ENCODE results near the gene KIRREL3. TPM values are rescaled to one million over a fixed set of nuclear protein-coding genes. Genes with fewer than 3 reads are reported as not detected.

The KIRREL3 gene
- total and polyA plus RNA-seq, 9 of the 15 experiments (the other 6 are each of a cell fraction or from before 2014, with no cell fraction given), result 0.04 to 0.10 TPM; not detected in 7

DNA sequence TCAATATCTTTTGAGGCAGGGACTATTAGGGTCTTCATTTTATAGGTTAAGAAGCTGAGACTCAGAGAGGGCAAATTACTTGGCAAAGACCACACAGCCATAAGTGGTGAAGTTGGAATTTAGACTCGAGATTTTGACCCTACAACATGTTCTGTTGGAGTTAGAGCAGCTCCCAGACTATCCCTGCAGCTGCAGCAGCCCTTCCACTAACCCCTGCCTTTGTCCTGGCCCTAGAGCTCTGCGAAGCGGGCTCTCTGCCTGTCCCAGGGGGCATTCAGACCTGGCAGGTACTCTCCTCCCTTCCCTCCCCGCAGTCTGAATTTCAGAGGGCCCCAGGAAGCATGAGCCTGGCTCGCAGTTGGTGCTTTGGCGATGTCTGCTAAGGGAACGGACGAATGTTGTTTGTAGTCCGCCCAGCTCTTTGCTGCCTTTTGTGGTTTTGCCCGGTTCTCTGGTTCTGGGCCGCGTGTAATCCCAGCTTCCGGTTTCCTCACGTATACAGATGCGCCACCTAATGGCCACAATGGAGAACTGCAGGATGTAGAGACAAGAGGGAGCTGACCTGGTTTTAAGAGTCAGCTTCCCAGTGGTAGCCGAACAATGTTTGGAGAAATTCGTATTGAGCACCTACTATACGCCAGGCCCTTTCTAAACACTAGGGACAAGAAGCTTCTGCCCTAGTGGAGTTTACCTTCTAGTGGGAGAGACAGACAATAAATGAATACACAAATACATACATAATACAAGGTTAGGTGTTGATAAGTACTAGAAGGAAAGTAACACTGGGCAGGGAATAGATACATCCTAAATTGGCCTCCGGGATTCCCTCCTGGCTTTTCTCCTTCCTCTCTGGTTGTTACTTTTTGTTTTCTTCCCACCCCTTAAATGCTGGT, 519.9 kb downstream of the KIRREL3 start (continued):
- TF ChIP-seq ZNF561 (CRISPR knock-in tag; conservative IDR thresholded peaks at IDR 0.05), result no peak
- TF ChIP-seq FOXJ3 (CRISPR knock-in tag; IDR thresholded peaks at IDR 0.05), result no peak
- TF ChIP-seq, protein P1, sequence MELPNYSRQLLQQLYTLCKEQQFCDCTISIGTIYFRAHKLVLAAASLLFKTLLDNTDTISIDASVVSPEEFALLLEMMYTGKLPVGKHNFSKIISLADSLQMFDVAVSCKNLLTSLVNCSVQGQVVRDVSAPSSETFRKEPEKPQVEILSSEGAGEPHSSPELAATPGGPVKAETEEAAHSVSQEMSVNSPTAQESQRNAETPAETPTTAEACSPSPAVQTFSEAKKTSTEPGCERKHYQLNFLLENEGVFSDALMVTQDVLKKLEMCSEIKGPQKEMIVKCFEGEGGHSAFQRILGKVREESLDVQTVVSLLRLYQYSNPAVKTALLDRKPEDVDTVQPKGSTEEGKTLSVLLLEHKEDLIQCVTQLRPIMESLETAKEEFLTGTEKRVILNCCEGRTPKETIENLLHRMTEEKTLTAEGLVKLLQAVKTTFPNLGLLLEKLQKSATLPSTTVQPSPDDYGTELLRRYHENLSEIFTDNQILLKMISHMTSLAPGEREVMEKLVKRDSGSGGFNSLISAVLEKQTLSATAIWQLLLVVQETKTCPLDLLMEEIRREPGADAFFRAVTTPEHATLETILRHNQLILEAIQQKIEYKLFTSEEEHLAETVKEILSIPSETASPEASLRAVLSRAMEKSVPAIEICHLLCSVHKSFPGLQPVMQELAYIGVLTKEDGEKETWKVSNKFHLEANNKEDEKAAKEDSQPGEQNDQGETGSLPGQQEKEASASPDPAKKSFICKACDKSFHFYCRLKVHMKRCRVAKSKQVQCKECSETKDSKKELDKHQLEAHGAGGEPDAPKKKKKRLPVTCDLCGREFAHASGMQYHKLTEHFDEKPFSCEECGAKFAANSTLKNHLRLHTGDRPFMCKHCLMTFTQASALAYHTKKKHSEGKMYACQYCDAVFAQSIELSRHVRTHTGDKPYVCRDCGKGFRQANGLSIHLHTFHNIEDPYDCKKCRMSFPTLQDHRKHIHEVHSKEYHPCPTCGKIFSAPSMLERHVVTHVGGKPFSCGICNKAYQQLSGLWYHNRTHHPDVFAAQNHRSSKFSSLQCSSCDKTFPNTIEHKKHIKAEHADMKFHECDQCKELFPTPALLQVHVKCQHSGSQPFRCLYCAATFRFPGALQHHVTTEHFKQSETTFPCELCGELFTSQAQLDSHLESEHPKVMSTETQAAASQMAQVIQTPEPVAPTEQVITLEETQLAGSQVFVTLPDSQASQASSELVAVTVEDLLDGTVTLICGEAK (IDR thresholded peaks at IDR 0.05), result peak; percentile 60; the same call in 1 of the 2 replicates
- TF ChIP-seq, protein P1 (CRISPR knock-in tag; IDR thresholded peaks at IDR 0.05), result no peak
- TF ChIP-seq MEF2A (IDR thresholded peaks at IDR 0.05; ENCODE audit: control insufficient read depth, low read depth, low read length), result no peak
- no peak for TF ChIP-seq CSDE1 (IDR thresholded peaks at IDR 0.05)
- TF ChIP-seq NR2C2 (CRISPR knock-in tag; IDR thresholded peaks at IDR 0.05), result no peak
- no peak for TF ChIP-seq NR2C2 (tag; IDR thresholded peaks at IDR 0.05)
- TF ChIP-seq, protein P2, sequence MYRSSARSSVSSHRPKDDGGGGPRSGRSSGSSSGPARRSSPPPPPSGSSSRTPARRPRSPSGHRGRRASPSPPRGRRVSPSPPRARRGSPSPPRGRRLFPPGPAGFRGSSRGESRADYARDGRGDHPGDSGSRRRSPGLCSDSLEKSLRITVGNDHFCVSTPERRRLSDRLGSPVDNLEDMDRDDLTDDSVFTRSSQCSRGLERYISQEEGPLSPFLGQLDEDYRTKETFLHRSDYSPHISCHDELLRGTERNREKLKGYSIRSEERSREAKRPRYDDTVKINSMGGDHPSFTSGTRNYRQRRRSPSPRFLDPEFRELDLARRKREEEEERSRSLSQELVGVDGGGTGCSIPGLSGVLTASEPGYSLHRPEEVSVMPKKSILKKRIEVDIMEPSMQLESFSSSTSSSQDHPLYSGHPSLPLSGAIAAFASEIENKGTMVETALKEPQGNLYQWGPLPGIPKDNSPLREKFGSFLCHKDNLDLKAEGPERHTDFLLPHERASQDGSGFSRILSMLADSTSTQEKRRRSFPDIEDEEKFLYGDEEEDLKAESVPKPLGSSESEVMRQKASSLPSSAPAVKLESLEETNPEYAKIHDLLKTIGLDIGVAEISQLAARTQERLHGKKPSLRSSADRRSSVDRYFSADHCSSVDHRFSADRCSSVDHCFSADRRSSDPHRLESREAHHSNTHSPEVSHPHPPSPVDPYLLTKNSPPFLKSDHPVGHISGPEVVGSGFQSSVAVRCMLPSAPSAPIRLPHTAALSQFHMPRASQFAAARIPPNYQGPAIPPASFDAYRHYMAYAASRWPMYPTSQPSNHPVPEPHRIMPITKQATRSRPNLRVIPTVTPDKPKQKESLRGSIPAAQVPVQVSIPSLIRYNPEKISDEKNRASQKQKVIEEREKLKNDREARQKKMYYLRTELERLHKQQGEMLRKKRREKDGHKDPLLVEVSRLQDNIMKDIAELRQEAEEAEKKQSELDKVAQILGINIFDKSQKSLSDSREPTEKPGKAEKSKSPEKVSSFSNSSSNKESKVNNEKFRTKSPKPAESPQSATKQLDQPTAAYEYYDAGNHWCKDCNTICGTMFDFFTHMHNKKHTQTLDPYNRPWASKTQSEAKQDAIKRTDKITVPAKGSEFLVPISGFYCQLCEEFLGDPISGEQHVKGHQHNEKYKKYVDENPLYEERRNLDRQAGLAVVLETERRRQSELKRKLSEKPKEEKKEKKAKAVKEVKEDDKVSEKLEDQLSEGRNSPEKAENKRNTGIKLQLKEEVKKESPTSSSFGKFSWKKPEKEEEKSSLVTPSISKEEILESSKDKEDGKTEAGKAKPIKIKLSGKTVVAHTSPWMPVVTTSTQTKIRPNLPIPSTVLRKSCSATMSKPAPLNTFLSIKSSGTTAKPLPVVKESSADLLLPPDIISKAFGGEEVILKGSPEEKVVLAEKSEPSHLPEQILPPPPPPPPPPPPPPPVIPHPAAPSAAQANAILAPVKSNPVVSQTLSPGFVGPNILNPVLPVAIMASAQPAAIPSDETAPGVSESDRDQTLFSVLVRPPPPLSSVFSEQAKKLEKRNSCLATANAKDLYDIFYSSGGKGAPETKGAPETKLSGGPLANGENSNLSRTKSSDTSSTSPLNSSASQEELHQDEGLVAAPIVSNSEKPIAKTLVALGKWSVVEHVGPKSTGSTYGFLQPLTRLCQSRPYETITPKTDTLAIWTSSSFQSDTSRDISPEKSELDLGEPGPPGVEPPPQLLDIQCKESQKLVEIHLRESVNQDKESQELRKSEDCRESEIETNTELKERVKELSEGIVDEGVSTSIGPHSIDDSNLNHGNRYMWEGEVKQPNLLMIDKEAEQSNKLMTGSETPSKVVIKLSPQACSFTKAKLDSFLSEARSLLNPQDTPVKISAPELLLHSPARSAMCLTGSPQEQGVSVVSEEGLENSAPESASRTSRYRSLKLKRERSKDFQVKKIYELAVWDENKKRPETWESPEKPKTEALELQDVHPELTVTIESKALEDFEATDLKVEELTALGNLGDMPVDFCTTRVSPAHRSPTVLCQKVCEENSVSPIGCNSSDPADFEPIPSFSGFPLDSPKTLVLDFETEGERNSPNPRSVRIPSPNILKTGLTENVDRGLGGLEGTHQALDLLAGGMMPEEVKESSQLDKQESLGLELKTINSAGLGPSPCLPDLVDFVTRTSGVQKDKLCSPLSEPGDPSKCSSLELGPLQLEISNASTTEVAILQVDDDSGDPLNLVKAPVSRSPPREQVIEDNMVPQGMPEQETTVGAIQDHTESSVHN (IDR thresholded peaks at IDR 0.05; ENCODE audit: borderline replicate concordance in 1 of 2, low read depth in 1 of 2), result no peak

All from K562 (cell line).